Measurements from ENCODE around the gene FAM163B.

Gene FAM163B

DNA sequence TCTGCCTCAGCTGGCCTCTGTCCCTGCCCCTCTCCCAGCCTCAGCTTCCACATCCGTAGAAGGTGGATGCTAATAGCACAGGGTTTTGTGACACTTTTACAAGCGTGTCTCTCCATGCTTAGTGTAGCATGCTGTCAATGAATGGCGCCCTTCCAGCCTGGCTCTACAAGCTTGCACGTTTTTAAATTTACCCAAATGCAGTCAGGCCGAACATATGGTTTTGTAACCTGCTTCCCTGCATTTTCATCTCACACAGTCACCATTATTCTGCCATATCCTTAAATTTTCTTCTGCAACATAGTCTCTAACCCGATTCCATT is 28.8 kb downstream of the FAM163B start:
- DNase-seq, result no peak

DNA sequence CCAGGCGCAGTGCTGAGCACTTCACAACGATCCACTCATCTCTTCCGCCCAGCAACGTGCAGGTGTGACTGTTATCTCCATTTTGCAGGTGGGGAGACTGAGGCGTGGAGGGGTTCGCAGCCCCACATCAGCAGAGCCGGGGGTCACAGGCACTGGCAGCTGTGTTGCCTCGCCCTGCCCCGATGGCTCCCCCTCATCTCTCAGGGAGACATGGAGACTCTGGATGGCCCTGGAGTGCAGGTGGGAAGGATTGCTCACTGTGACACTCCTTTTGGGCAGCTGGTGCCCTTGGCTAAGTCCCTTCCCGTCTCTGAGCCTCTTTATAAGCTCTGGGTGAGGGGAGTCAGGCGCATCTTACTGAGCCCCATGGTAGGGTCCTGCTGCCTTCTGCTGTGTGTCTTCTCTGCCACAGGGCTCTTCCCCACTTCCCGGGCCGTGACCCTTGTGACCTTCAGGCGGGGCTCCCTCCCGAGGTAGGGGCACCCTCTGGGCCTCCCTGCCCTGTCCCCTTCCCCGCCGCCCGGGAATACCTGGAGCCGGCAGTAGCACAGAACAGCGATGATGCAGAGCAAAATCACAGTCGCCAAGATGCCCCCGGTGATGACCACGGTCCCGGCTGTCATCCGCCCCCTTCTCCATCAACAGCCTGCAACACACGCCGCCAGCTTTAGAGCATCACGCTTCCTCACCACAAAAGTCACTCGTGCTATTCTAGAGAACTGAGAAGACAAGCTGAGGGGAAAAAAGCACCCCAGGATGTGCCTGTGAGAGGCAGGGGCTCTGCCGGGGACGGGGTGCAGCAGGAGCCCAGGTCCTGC is 29.4 kb downstream of the FAM163B start:
- no peak for DNase-seq

DNA sequence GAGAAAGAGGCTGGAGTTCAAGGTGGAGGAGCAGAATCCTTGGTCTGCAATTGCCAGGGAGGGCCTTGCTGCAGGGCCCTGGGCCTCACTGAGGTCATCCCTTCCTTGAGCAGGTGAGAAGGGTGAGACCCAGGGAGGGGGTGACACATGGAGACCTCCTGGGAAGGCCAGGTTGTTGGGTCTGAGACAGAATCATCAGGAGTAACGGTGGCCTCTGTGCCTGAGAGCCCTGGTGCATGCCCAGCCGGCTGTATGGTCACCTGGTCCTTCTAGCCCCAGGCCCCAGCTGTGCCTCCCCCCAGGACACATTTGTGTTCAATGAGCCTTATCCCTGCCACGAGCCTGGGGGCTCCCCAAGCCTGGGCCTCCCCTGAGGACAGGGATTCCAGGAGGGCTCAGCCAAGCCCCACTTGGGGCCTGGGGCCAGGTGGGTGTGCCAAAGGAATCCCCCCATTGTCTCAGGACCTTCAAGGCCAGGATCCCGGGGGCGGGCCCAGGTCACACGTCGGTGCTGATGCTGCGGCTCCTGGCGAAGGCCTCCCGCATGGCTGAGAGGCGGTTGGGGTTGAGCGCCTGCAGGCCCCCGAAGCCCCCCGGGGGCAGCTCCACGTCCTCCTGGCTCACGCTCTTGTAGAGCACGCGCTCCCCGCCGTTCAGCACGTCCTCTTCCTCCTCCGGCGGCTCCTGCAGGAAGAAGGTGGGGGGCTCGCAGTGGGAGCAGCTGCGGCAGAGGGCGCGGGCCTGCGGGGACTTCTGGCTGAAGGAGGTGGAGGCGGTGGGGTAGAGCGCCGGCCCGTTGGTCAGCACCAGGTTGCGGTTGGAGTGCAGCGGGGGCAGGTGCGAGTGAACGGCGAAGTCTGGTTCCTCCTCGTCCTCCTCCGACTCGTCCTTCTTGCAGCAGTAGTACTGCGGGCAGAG is 30.4 kb downstream of the FAM163B start:
- no peak for DNase-seq

DNA sequence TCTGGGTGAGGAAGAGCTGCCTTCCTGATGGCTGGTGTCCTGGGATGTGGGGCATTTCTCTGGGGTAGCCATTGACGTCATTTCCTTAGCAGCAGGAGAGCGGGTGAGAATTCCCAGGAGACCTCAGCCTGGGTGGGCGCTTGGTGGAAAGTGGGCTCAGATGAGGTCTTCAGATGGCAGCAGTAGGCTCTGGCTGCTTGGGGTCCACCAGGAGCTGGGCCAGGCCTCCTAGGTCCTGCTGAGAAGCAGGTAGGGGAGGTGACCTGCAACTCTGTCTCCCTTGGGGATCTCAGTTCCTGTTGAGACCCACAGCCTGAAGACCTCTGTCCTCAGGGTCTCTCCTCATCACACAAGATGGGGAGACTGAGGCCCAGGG is 31.5 kb downstream of the FAM163B start:
- no peak for DNase-seq

DNA sequence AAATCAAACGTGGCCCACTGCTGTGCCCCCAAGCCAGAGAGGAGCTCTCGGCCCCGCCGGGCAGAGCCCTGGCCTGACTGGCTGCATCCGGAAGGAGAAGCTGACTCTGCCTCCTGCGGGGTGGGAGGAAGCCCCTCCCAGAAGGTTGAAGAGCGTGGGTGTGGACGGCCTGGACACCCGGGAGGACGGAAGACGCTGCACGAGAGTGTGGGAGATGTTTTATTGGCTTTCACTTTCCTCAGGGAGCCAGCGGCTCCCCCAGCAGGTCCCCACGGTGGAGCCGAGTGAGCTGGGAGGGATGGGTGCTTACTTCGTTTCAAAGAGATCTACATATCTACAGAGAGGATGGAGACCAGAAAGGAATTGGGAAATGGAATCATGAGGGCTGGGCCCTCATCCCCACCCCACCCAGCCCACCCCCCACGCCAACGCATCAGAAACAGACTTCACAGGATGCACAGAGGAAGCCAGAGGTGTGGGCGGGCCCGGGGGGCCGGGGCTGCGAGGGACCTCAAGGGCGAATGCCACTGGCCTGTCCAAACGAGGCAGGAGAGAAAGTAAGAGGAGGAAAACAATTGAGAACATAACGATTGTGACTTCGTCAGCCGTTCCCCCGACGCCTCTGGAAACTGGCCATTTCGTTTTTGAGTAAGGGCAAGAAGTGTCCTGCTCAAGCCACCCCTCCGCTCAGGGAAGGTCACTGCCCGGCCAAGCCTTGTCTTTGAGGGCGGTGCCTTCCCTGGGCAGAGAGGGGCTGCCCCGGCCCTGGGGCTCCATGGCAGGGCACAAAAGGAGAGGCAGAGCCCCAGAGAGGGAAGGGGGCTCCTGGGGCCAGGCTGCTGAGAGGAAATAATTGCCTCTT is 32.1 kb downstream of the FAM163B start:
- DNase-seq, result no peak

DNA sequence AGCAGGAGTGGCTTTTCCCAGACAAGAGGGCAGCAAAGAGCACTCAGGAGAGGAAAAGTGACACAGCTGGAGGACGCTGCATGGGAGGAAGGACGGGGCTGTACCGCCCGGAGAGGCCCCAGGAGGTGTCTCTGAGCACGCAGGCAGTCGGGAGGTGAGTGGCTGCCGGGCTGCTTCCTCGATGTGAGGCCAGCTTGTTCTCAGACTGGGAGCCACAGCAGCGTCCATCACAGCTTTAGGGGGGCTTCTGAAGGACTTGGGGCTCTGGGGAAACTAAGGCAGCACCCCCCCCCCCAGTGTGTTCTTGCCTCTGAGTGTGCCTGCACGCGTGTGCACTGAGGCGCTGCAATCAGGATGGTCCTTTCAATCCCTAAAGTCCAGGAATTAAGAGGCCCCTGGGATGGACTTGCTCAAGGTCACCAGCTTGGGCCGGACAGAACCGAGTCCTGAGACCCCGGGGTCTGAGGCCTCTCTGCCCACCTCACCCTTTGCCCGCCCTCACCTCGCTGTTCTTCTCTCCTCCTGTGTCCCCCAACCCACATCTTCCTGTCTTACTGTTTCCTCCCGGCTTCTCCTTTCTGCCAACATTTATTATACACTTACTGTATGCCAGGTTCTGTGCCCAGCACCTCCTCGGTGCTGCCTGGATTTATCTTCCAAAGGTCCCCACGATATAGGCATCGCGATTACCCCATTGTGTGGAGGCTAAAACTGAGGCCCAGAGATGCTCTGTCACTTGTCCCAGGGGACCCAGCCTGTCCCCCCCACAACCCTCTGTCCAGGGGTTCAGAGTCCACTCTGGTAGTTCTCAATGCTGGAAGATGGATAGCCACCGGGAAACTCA is 32.9 kb downstream of the FAM163B start:
- DNase-seq, result no peak

DNA sequence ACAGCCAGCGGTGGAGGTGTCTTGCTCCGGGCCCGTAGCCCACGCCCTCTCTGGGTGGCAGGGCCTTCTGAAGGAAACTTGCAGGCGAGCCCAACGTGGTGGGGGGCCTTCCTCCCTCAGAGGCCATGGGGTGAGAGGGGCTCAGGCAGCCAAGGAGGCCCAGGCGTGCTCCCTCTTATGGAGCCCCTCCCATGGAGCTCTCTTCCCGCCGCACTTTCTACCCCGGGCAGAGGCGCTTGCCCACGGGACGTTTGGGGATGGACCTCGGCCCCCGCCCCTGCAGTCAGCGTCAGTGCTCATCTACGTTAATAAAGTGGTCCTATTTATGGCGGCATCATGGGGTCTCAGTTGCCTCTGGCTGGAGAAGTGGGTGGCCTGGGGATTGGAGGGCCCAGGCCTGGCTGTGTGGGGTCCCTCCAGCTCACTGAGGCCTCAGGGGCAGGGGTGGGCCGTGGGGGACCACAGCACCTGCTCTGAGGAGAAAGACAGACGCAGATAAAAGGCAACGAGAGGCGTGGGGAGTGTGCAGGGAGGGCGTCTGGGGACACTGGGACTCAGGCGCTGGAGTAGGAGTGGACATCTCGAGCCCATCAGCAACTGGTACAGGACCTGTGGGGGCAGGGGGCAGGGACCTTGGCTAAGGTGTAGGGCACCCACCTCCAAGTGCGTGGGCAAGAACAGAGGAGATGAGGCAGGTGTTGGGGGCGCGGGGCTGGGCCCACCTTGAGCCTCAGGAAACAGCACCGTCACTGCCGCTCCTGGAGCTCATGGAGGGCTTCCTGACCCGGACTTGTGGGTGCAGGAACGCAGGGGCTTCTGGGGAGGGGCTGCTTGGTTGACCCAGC is 33.8 kb downstream of the FAM163B start:
- no peak for DNase-seq

DNA sequence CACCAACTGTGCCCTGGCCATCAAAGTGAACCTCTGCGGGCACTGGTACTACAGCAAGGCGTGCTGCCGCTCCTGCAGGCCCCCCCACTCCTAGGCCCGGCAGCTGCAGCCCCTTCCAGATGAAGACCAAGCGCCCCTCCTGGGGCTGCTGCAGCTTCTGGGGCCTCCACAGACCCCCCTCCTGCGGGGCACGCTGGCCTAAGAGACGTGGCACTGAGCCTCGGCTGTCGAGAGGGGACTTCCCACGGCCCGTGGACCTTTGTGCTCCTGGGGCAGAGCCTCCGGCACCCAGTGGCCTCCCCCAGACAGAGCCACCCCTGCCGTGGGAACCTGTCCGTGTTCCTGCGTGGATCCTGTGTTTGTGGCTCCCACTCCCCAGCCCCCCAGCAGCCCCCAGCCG is 34.4 kb downstream of the FAM163B start:
- no peak for DNase-seq

DNA sequence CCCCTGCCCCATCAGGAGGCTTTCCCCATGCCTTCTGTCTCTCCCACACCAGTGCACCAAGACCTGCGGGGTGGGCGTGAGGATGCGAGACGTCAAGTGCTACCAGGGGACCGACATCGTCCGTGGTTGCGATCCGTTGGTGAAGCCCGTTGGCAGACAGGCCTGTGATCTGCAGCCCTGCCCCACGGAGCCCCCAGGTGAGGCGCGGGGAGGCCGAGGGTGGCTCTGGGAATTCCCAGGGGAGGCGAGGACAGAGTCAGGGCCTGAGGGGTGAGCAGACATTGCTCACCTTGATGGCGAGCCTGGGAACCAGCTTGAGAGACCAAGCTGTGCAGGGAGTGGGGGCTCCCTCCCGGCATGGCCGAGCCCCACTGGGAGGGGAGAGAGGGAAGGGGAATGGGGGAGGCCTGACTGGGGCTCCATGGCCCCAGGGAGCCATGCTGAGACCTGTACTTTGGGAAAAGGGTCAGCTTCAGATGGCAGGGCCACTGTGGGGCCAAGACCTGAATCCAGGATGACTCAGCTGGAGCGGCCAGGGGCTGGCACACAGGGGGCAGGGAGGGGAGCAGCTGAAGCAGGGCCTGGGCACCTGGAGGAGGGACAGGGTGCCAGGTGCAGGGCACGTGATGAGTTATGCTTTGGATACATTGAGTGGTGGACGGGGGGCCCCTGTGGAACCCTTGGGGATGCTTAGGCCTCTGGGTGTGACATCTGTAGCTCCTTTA is 35.2 kb downstream of the FAM163B start:
- no peak for DNase-seq

DNA sequence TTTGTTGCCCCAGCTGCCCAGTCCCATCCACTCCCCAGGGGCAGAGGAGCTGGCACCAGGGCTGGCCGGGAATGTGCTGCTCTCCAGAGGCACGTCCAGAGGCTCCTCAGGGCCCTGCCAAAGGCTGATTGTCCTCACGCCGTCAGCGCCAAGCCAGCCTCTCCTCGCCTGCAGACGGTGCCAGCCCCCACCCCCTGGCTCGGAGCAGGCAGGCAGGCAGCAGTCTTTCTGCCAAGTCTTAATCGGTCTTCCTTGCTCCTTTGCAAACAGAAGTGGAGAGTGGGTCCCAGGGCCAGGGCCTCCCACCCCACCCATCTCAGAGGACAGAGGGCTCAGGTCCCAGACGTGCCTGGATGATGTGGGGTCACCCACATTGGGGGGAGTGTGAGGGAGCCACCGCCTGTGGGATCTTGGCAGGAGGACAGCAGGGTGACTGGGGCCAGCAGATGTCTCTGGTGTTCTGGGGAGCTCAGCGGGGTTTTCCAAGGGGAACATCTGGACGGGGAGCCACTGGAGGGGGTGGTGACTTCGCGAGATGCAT is 36.3 kb downstream of the FAM163B start:
- DNase-seq, result no peak

DNA sequence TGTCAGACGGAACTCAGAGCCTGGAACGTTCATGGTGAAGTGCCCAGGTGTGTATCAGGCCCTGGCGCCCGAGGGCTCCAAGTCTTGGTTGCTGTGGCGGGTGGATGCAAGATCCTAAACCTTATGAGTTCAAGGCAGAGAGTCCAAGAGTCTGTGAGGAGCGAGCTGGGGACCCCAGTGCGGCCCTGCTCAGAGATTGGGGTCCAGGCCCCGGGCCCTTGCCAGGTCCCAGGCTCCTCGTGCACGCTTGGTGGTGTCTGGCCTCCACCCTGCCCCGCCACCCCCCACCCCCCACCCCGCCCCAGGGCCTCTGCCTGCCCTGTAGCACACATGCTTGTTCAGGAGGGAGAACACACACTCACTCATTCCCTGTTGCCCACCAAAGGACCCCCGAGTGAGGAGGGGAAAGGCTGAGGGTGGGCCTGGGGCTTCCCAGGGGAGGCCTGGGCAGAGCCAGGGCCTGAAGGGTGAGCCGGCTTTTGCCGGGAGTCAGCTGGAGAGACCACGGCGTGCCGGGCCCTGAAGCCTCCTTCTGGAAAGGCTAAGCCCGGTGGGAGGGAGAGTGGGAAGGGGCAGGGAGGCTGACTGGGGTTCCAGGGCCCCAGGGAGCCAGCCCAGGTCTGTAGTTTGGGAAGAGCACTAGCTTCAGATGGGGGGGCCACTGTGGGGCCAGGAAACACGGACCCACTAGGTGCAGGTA is 37.1 kb downstream of the FAM163B start:
- no peak for DNase-seq

DNA sequence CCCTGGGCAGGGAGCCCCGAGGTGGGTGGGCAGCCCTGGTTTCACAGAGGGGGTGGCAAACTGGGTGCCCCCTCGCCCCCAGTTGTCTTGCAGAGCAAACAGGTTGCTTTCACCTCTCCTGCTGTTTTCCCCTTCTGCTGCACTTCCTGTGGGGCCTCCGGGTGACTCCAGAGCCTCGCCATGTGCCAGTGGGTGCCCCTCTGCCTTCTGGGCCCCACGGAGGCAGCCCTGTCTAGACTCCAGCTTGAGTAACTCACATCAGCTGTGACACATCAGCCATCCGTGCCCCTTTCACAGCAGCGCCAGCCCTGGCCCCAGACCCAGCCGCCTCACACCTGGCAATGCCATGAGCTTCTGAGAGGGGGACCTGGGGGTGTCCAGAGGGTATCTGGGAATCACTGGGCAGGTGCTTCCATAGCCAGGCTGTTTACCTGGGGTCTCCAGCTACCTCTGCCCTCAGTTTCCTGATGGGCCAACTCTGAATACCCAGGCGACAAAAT is 37.7 kb downstream of the FAM163B start:
- no peak for DNase-seq

DNA sequence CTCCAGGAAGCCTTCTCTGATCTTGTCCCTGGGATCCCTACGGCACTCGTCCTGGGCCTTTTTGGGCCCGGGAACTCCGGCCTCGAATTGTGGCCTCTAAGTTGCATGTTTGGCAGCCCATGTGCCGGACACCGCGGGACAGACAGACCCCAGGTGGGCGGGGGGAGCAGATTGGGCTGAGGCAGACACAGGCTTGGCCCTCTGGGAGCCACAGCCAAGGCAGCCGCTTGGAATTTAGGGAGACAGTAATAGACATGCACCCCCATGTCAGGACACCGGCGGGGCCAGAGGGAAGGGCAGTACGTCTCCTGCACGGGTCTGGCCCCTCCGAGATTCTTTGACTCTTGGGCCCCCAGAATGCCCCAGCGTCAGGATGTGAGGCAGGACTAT is 38.5 kb downstream of the FAM163B start:
- DNase-seq, result no peak

DNA sequence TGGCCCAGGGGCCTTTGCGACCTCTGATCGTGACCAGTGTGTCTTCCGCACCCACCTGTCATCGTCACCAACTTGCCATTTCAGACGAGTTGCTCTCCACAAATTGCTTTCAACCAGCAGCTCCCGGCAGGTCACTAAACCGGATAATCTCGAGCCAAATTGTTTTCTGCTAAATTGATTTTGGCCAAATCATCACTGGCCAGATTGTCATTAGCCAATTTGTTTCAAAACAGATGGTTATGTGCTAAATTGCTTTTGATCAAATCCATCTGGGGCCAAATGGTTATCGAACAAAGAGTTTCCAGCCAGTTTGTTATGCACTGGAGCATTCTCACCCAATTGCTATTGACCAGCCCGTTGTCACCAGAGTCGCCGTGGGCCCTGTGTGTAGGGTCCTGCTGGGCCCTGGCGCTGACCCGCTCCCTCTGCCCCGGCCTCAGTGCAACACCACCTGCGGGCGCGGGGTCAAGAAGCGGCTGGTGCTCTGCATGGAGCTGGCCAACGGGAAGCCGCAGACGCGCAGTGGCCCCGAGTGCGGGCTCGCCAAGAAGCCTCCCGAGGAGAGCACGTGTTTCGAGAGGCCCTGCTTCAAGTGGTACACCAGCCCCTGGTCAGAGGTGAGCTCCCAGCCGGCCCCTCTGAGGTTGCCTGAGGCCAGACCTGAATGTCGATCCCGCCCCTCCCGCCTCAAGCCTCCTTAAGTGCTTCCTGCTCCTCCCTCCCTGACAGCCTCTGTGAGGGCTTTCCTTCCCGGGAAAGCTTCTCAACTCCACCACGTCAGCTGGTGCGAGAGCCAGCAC is 39.1 kb downstream of the FAM163B start:
- DNase-seq, result no peak

DNA sequence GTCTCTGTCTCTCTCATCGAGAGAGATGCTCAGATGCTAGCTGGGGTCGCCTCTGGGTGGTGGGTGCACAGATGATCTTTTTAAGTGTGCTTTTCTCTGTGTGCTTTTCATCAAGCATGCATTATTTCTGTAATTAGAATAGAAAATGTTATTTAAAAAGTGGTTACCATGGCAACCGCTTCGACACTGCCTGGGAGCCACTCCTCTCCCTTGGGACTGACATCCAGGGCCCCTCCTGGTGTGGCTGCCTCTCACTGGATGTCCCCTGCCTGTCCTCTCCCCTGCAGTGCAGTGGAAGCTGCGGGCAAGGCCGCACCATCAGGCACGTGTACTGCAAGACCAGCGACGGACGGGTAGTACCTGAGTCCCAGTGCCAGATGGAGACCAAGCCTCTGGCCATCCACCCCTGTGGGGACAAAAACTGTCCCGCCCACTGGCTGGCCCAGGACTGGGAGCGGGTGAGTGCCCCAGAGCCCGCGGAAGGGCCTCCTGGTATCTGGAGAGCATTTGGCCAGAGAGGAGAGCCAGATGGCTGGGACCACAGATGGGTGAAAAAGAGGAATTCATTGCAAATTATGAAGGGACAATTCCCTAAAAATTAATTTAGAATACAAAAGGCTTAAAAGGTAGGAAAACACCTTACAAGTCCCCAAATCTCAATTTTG is 39.9 kb downstream of the FAM163B start:
- no peak for DNase-seq

DNA sequence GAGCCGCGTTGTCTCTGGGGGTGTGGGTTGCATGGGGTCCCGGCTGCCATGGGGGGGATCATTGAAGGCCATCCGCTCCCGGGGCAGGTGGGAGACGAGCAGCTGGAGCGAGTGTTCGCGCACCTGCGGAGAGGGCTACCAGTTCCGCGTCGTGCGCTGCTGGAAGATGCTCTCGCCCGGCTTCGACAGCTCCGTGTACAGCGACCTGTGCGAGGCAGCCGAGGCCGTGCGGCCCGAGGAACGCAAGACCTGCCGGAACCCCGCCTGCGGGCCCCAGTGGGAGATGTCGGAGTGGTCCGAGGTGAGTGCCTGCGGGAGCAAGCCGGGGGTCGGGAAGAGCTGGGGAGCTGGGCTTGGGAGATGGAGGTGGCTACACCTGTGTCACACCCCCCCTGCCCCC is 41.0 kb downstream of the FAM163B start:
- no peak for DNase-seq

DNA sequence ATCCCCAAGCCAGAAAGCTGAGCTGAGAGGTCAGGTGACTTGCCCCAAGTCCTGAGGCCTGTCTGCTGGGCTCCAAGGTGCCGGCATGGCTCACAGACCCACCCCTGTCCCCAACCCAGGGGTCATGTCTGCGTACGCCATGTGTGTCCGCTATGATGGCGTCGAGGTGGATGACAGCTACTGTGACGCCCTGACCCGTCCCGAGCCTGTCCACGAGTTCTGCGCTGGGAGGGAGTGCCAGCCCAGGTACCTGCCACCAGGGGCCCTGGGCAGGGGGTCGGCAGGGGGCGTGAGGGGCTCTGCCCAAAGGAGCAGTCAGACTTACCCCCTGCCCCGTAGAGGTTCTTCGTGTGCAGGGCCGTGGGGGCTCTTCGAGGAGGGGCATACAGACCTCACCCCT is 42.4 kb downstream of the FAM163B start:
- DNase-seq, result no peak

DNA sequence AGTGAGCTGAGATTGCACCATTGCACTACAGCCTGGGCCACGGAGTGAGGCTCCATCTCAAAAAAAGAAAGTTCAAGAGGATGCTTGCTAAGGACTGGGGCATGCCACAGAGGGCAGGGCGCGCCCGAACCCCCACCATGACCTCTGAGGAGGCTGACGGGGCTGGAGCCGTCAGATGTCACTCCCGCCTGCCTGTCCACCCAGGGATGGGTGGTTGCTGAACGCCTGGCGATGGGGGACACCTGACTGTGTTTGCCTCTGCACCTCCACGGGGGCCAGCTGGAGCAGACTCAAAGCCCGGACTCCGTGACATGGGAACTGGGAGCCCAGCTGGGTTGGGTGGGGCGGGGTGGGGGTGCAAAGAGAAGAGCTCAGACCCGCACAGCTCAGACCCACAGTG is 42.8 kb downstream of the FAM163B start:
- DNase-seq, result no peak

Data from GOT3 (cell line).